SK-N-SH (cell line): Measurements from ENCODE around the gene ZBTB14. TPM values are rescaled to one million over a fixed set of nuclear protein-coding genes. Genes with fewer than 3 reads are reported as not detected.

Source experiments
- CTCF ChIA-PET: fragments of 300-600, 350-600 bp; formaldehyde crosslinking; extraction: SDS; loops from one replicate; lab custom pipeline; 2021; lab: Yijun Ruan, JAX
- POLR2A ChIA-PET: fragments of 350-600 bp; sonication (Branson Sonifier 250); formaldehyde crosslinking; extraction: SDS; loops from one replicate; lab custom pipeline; 2020; ENCODE audit warnings: antibody characterized with exemption, inconsistent platforms; lab: Yijun Ruan, JAX
- DNase-seq: peaks from one replicate; pipeline ENCODE4 v3.0.0; 2012
- H2AFZ ChIP-seq: fragments of 200-600 bp; sonication (generic); 2 replicates; pipeline ENCODE4 v1.8.1; 2016; ENCODE audit warnings: antibody characterized with exemption, mild to moderate bottlenecking, low read depth
- H3F3A ChIP-seq: fragments of 200-600 bp; sonication (generic); replicated peaks from 2 replicates; pipeline ENCODE3; 2016; ENCODE audit warnings: antibody characterized with exemption, mild to moderate bottlenecking; ENCODE audit not compliant: insufficient read depth
- H3K27ac ChIP-seq, 2 experiments: fragments of 200-500 bp in 1 of 2; fragments of 200-600 bp in 1 of 2; sonication (Bioruptor generic) in 1 of 2; sonication (generic), shearing (Covaris generic) in 1 of 2; 2 replicates each; pipeline versions ENCODE4 v1.5.1 to v1.6.1; 2014 to 2016; ENCODE audit warnings: low read depth in 2 of 2, inconsistent platforms in 1 of 2, low read length in 1 of 2, mild to moderate bottlenecking in 1 of 2, mixed read lengths in 1 of 2
- H3K27me3 ChIP-seq: fragments of 200-600 bp; sonication (generic), shearing (Covaris generic); 2 replicates; pipeline ENCODE4 v1.6.1; 2016; ENCODE audit warnings: mixed run types; ENCODE audit not compliant: insufficient read depth
- H3K36me3 ChIP-seq, 2 experiments: fragments of 200-500 bp in 1 of 2; fragments of 200-600 bp in 1 of 2; sonication (Bioruptor generic) in 1 of 2; sonication (generic) in 1 of 2; replicated peaks in 1 of 2; 2 replicates each; pipeline versions ENCODE3 to v1.5.1; 2014 to 2016; ENCODE audit warnings: low read length in 1 of 2, mild to moderate bottlenecking in 1 of 2; ENCODE audit not compliant: insufficient read depth in 2 of 2, control insufficient read depth in 1 of 2
- H3K4me1 ChIP-seq, 2 experiments: fragments of 200-500 bp in 1 of 2; fragments of 200-600 bp in 1 of 2; sonication (Bioruptor generic) in 1 of 2; sonication (generic), shearing (Covaris generic) in 1 of 2; 2 replicates each; pipeline versions ENCODE4 v1.5.1 to v1.6.1; 2014 to 2016; ENCODE audit warnings: low read depth in 1 of 2, low read length in 1 of 2, mixed run types in 1 of 2; ENCODE audit not compliant: insufficient read depth in 2 of 2, control insufficient read depth in 1 of 2
- H3K4me2 ChIP-seq: fragments of 200-600 bp; sonication (generic), shearing (Covaris generic); 2 replicates; pipeline ENCODE4 v1.6.1; 2017; ENCODE audit warnings: mixed run types
- H3K4me3 ChIP-seq, 2 experiments: fragments of 200-500 bp in 1 of 2; fragments of 200-600 bp in 1 of 2; sonication (Bioruptor generic) in 1 of 2; sonication (generic), shearing (Covaris generic) in 1 of 2; 2 replicates each; pipeline versions ENCODE4 v1.5.1 to v1.8.1; 2014 to 2016; ENCODE audit warnings: low read depth in 2 of 2, inconsistent platforms in 1 of 2, low read length in 1 of 2, mild to moderate bottlenecking in 1 of 2, mixed read lengths in 1 of 2, moderate library complexity in 1 of 2
- H3K79me2 ChIP-seq: fragments of 200-600 bp; sonication (generic); 2 replicates; pipeline ENCODE4 v1.8.1; 2017; ENCODE audit warnings: mild to moderate bottlenecking; ENCODE audit not compliant: insufficient read depth
- H3K9ac ChIP-seq: fragments of 200-600 bp; sonication (generic); 2 replicates; pipeline ENCODE4 v1.6.1; 2017; ENCODE audit warnings: mixed run types
- H3K9me2 ChIP-seq: fragments of 200-600 bp; sonication (generic); 2 replicates; pipeline ENCODE4 v1.6.1; 2017; ENCODE audit warnings: mixed run types
- H3K9me3 ChIP-seq: fragments of 200-600 bp; sonication (generic); 2 replicates; pipeline ENCODE4 v1.6.1; 2017; ENCODE audit warnings: mixed run types, mild to moderate bottlenecking, moderate library complexity
- H4K20me1 ChIP-seq: fragments of 200-600 bp; sonication (generic); 2 replicates; pipeline ENCODE4 v1.6.1; 2017; ENCODE audit warnings: mild to moderate bottlenecking, mixed run types; ENCODE audit not compliant: insufficient read depth
- CHD2 ChIP-seq: fragments of 150-350 bp; IDR thresholded peaks from 2 replicates; pipeline ENCODE4 v1.6.1; 2018; ENCODE audit warnings: low read length; ENCODE audit not compliant: partially characterized antibody
- EP300 ChIP-seq, 2 experiments: IDR thresholded peaks; 2 replicates each; pipeline versions ENCODE4 v1.4.0 to v1.6.1; 2012; ENCODE audit warnings: borderline replicate concordance in 1 of 2, low read depth in 1 of 2, low read length in 1 of 2
- EZH2phosphoT487 ChIP-seq: fragments of 200-600 bp; sonication (generic); IDR thresholded peaks from 2 replicates; pipeline ENCODE4 v1.6.1; 2017; ENCODE audit warnings: low read depth, mixed run types, mild to moderate bottlenecking, antibody characterized with exemption, moderate library complexity, borderline replicate concordance
- FOSL2 ChIP-seq: IDR thresholded peaks from 2 replicates; pipeline ENCODE4 v1.4.0; 2012; ENCODE audit warnings: low read depth, mild to moderate bottlenecking, moderate library complexity, borderline replicate concordance
- FOXJ3 ChIP-seq: sonication (generic); formaldehyde crosslinking; IDR thresholded peaks from 2 replicates; pipeline ENCODE4 v1.5.1; 2020; ENCODE audit warnings: mild to moderate bottlenecking, missing genetic modification reagents
- FOXM1 ChIP-seq: IDR thresholded peaks from 2 replicates; pipeline ENCODE4 v1.4.0; 2012; ENCODE audit warnings: low read depth, mild to moderate bottlenecking
- GABPA ChIP-seq: IDR thresholded peaks from 2 replicates; pipeline ENCODE4 v1.4.0; 2012; ENCODE audit warnings: low read depth, mild to moderate bottlenecking
- JUND ChIP-seq: IDR thresholded peaks from 2 replicates; pipeline ENCODE4 v1.4.0; 2012
- MAX ChIP-seq: IDR thresholded peaks from 2 replicates; pipeline ENCODE4 v1.4.0; 2012; ENCODE audit warnings: low read depth
- MEF2A ChIP-seq: IDR thresholded peaks from 2 replicates; pipeline ENCODE4 v1.4.0; 2012; ENCODE audit warnings: low read depth, borderline replicate concordance
- MXI1 ChIP-seq: IDR thresholded peaks from 2 replicates; pipeline ENCODE4 v1.6.1; 2012; ENCODE audit warnings: mild to moderate bottlenecking, low read depth, low read length, improper control_type of control experiment
- NFIC ChIP-seq: IDR thresholded peaks from 2 replicates; pipeline ENCODE4 v1.4.0; 2012; ENCODE audit warnings: borderline replicate concordance
- PBX3 ChIP-seq: IDR thresholded peaks from 2 replicates; pipeline ENCODE4; 2012
- RAD21 ChIP-seq: IDR thresholded peaks from 2 replicates; pipeline ENCODE4 v1.6.1; 2012; ENCODE audit warnings: mild to moderate bottlenecking, low read length
- RCOR1 ChIP-seq: fragments of 150-350 bp; IDR thresholded peaks from 2 replicates; pipeline ENCODE4 v1.6.1; 2017; ENCODE audit warnings: antibody characterized with exemption, low read length
- RXRA ChIP-seq: IDR thresholded peaks from 2 replicates; pipeline ENCODE4 v1.4.0; 2012; ENCODE audit warnings: low read depth, mild to moderate bottlenecking, borderline replicate concordance
- SIN3A ChIP-seq: IDR thresholded peaks from 2 replicates; pipeline ENCODE4 v1.6.1; 2012; ENCODE audit warnings: low read depth, mild to moderate bottlenecking, low read length, moderate library complexity, borderline replicate concordance
- SMC3 ChIP-seq: IDR thresholded peaks from 2 replicates; pipeline ENCODE4 v1.6.1; 2012; ENCODE audit warnings: low read depth, low read length, improper control_type of control experiment
- TCF12 ChIP-seq: IDR thresholded peaks from 2 replicates; pipeline ENCODE4 v1.4.0; 2012
- USF1 ChIP-seq: IDR thresholded peaks from 2 replicates; pipeline ENCODE4 v1.4.0; 2012; ENCODE audit warnings: low read depth, borderline replicate concordance
- YY1 ChIP-seq: IDR thresholded peaks from 2 replicates; pipeline ENCODE4 v1.4.0; 2012; ENCODE audit warnings: low read depth, mild to moderate bottlenecking
- WGBS: methylation state at CpG from one replicate; pipeline ENCODE4 v1.1.6; 2017; ENCODE audit warnings: low lambda C conversion rate; 5-methylcytosine and 5-hydroxymethylcytosine counted together
- polyA plus RNA-seq, 3 experiments: library from polyadenylated mRNA; depleted of rRNA; stranded (reverse); fragments of >200 nt; gene quantifications; 2 replicates each; pipeline ENCODE4 v1.2.3, GENCODE V29; 2012

ZBTB14 gene
- polyA plus RNA-seq, 1 of the 3 experiments (the other 2 are of a cell fraction), result 4.6 TPM

GRCh38 chr18:5298156-5298852 lies 2.8 kb upstream of the ZBTB14 start:
- DNase-seq, result no peak
- ChIA-PET POLR2A (no interaction called here), CTCF (no interaction called here)
- Histone ChIP-seq H3K36me3 (no peaks in the 10 kb centered on the region), H3K4me2 (no peak overlapping the region), H3F3A (no peaks in the 10 kb centered on the region), H3K4me3 (no peak overlapping the region), H3K27me3 (peaks cover 4% of the 10 kb centered on the region; the same call in 1 of the 2 replicates), H3K4me1 (peaks cover 0 to 7% of the 10 kb centered on the region in 2 experiments; a peak in 1 of 4 replicates), H3K9me3 (no peaks in the 10 kb centered on the region), H3K27ac (no peak overlapping the region), H2AFZ (no peak overlapping the region), H4K20me1 (no peaks in the 10 kb centered on the region), H3K9ac (no peak overlapping the region), H3K9me2 (no peaks in the 10 kb centered on the region), H3K79me2 (peaks cover 11% of the 10 kb centered on the region; the same call in 1 of the 2 replicates)
- TF ChIP-seq USF1, result no peak
- no peak for TF ChIP-seq SMC3
- TF ChIP-seq TCF12, result no peak
- no peak for TF ChIP-seq MXI1
- no peak for TF ChIP-seq RAD21
- TF ChIP-seq EP300 (IDR thresholded peaks at IDR 0.05; ENCODE audit: borderline replicate concordance in 1 of 2, low read depth in 1 of 2, low read length in 1 of 2), result no peak
- no peak for TF ChIP-seq GABPA
- TF ChIP-seq RXRA, result no peak
- no peak for TF ChIP-seq CHD2
- no peak for TF ChIP-seq YY1
- TF ChIP-seq RCOR1, result no peak
- no peak for TF ChIP-seq SIN3A
- no peak for TF ChIP-seq FOXJ3 (CRISPR knock-in tag)
- whole genome bisulfite sequencing, result 86% methylated on average over 15 of the region's 16 CpGs

GRCh38 chr18:5297597-5297996 lies 2.1 kb upstream of the ZBTB14 start:
- peaks cover 4 to 5% of the 10 kb centered on the region in 2 experiments for H3K36me3 ChIP-seq
- no peak overlapping the region for H3K4me2 ChIP-seq
- no peak overlapping the region for H2AFZ ChIP-seq
- H3K4me3 ChIP-seq, result no peak overlapping the region
- ChIA-PET POLR2A (no interaction called here), CTCF (no interaction called here)
- peaks cover 4% of the 10 kb centered on the region; the same call in 1 of the 2 replicates for H3K27me3 ChIP-seq
- DNase-seq, result no peak
- no peaks in the 10 kb centered on the region for H3K9me3 ChIP-seq
- no peak overlapping the region for H3K27ac ChIP-seq
- no peaks in the 10 kb centered on the region for H3K9me2 ChIP-seq
- WGBS, result 97% methylated on average over 12 of the region's 12 CpGs
- no peak overlapping the region for H3K9ac ChIP-seq
- H3K79me2 ChIP-seq, result peaks cover 12% of the 10 kb centered on the region; the same call in 1 of the 2 replicates
- no peaks in the 10 kb centered on the region for H4K20me1 ChIP-seq
- peaks cover 0 to 7% of the 10 kb centered on the region in 2 experiments; a peak in 1 of 4 replicates for H3K4me1 ChIP-seq
- TF ChIP-seq FOSL2 (no peak), USF1 (no peak), MAX (no peak), SIN3A (no peak), EZH2phosphoT487 (no peak), FOXM1 (no peak), TCF12 (no peak), PBX3 (no peak), JUND (no peak), NFIC (no peak), MEF2A (no peak), GABPA (no peak), MXI1 (no peak), RCOR1 (no peak), RAD21 (no peak)
- no peaks in the 10 kb centered on the region for H3F3A ChIP-seq
